ENCODE measurements around the gene KRTAP4-16. TPM values are rescaled to one million over a fixed set of nuclear protein-coding genes. Genes with fewer than 3 reads are reported as not detected.

KRTAP4-16 gene
- total RNA-seq, 1 experiment from 2014 or later: not detected

- H3K27me3 Mint-ChIP-seq (ENCODE audit: low read depth): no peaks in the 10 kb centered on the region
Measured at GRCh38 chr17:41058741-41059140, 43.3 kb downstream of the KRTAP4-16 start.

More at GRCh38 chr17:41058741-41059140, 43.3 kb downstream of the KRTAP4-16 start:
- no peak for TF ChIP-seq CTCF (conservative IDR thresholded peaks at IDR 0.05)
- no peak for DNase-seq
- no peaks in the 10 kb centered on the region for H3K23me2 ChIP-seq (ENCODE audit: insufficient read length, low read depth, low read length, poor library complexity, severe bottlenecking)
- no peak overlapping the region for H2AFZ ChIP-seq (ENCODE audit: low read length)
- WGBS (ENCODE audit: extremely low coverage, insufficient read length, low lambda C conversion rate): no CpG with 5 or more reads among the region's 5 CpGs
- H2BK20ac ChIP-seq (ENCODE audit: low read depth, low read length, poor library complexity, severe bottlenecking): no peak overlapping the region
- H3K9me3 Mint-ChIP-seq: peaks cover 0 to under 1% of the 10 kb centered on the region in 2 experiments; a peak in 1 of 5 replicates
- H4K20me1 ChIP-seq (ENCODE audit: control insufficient read depth, insufficient read depth, insufficient read length): no peaks in the 10 kb centered on the region
- H2AK5ac ChIP-seq (ENCODE audit: insufficient read length, low read length): no peak overlapping the region
- no peak overlapping the region for H2BK15ac ChIP-seq (ENCODE audit: low read depth, low read length)
- no peak overlapping the region for H3K56ac ChIP-seq (ENCODE audit: insufficient read length, low read depth, low read length)
- H4K5ac ChIP-seq (ENCODE audit: insufficient read length, low read depth, low read length): no peak overlapping the region
- no peak overlapping the region for H3K14ac ChIP-seq (ENCODE audit: insufficient read depth, low read length)
- H3K9me3 ChIP-seq (ENCODE audit: control insufficient read depth, low read depth, low read length): no peaks in the 10 kb centered on the region
- no peak overlapping the region for H3K23ac ChIP-seq (ENCODE audit: insufficient read length, low read depth, low read length)
- H2BK12ac ChIP-seq (ENCODE audit: insufficient read length, low read depth, low read length): no peak overlapping the region
- H4K91ac ChIP-seq (ENCODE audit: insufficient read length, low read depth, low read length): no peak overlapping the region
- H3K27ac Mint-ChIP-seq: no peak overlapping the region; a peak in 1 of 7 replicates
- no peaks in the 10 kb centered on the region for H3K4me1 ChIP-seq (ENCODE audit: insufficient read depth, low read length)
- H3T11ph ChIP-seq (ENCODE audit: low read length): no peak overlapping the region
- H3K4ac ChIP-seq (ENCODE audit: low read depth, low read length): no peak overlapping the region
- no peak overlapping the region for H3K27ac ChIP-seq (ENCODE audit: insufficient read length, low read depth, low read length)
- H3K4me3 Mint-ChIP-seq: no peak overlapping the region
- no peak overlapping the region for H3K4me2 ChIP-seq (ENCODE audit: insufficient read depth, insufficient read length, low read length)
- H3K79me1 ChIP-seq (ENCODE audit: insufficient read depth, low read depth, low read length, poor library complexity, severe bottlenecking): no peaks in the 10 kb centered on the region
- H3K4me1 Mint-ChIP-seq: peaks cover 4 to 7% of the 10 kb centered on the region in 2 experiments
- no peaks in the 10 kb centered on the region for H3K79me2 ChIP-seq (ENCODE audit: insufficient read depth, low read length)
- H3K18ac ChIP-seq (ENCODE audit: insufficient read length, low read depth, low read length): no peak overlapping the region
- no peaks in the 10 kb centered on the region for H3K27me3 ChIP-seq (ENCODE audit: insufficient read depth, low read length)
- no peak overlapping the region for H4K8ac ChIP-seq (replicated peaks; ENCODE audit: insufficient read length, low read depth, low read length)
- H3K9ac ChIP-seq (ENCODE audit: extremely low read depth, insufficient read length, low read length): no peak overlapping the region
- H2BK120ac ChIP-seq (ENCODE audit: low read depth, low read length, poor library complexity, severe bottlenecking): no peak overlapping the region
- no peak overlapping the region for H2BK5ac ChIP-seq (ENCODE audit: insufficient read length, low read length)
- H3K36me3 Mint-ChIP-seq (ENCODE audit: insufficient read depth in 1 of 3, low read depth in 3 of 3): no peaks in the 10 kb centered on the region; a peak in 1 of 7 replicates
